ENCODE data around the gene ATXN2. TPM values are rescaled to one million over a fixed set of nuclear protein-coding genes. Genes with fewer than 3 reads are reported as not detected.
"Not testable (repeated sequence)": the region's sequence is repeated elsewhere in the genome, so short reads cannot be mapped to it uniquely, and the experiment has no call there.

ATXN2 gene
- total RNA-seq, 2 experiments from 2014 or later: 36.8 to 37.8 TPM

DNA sequence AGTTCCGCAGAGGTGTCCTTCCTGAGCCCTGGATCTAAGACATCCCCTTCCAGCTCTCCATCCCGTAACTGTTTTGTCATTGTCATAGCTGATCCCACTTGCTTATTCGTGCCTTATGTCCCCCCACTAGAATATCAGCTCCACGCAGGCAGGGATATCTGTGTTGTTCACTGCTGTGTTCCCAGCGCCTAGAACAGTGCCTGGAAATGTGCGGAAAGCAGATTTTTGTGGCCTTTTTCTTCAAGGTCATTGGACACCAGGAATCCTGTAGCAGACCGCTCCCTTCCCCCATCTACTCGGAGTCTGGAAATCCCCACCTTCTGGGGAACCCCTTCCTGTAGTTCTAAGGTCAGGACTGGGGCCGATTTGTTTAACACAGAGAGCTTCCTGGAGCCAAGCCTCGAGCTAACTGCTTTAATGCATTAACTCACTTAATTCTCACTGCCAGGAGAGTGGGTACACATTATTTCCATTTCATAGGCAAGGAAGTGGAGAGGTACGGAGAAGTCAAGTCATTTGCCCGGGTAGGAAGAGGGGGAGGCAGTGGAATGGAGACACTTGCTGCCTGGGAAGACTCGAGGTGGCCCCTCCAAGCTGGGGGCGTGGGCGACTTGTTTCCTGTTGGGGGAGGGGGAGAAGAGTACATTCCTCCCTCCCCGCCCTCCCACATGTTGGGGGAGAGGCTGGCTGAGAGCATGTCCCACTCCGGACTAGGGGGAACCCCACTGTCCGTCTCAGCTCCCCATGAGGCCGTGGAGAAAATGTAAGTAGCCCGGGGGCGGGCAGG lies 194.6 kb downstream of the ATXN2 start:
- H3K4me3 Mint-ChIP-seq: peak overlapping the region; percentile 76
- H3K9me3 Mint-ChIP-seq (ENCODE audit: insufficient read depth): no peaks in the 10 kb centered on the region
- ATAC-seq (peak; percentile 0), DNase-seq (peak; percentile 62)
- CTCF ChIA-PET: interaction anchor here (0.7 to 24.7 kb wide), 13 partner anchors 8 to 125 kb away, joined by 3 to 1088 read pairs (median 4); no protein-coding TSS in a partner anchor
- H3K4me1 Mint-ChIP-seq (ENCODE audit: low read depth): peaks cover 52% of the 10 kb centered on the region
- peaks cover 25% of the 10 kb centered on the region for H3K36me3 Mint-ChIP-seq (ENCODE audit: low read depth)
- peak overlapping the region; percentile 90 for H3K27ac Mint-ChIP-seq
- H3K27me3 Mint-ChIP-seq (ENCODE audit: low read depth): no peaks in the 10 kb centered on the region
- POLR2A ChIA-PET: interaction anchor here (0.7 to 2.4 kb wide), 11 partner anchors 20 to 1066 kb away, joined by 3 to 17 read pairs (median 4); partner anchors contain the start of genes ACAD10 and BRAP

- H3K4me1 Mint-ChIP-seq (ENCODE audit: low read depth): peaks cover 47% of the 10 kb centered on the region
- not testable (repeated sequence) for H3K9me3 Mint-ChIP-seq (ENCODE audit: insufficient read depth)
These were observed 196.7 kb downstream of the ATXN2 start for GRCh38 chr12:111402490-111402824.

More at GRCh38 chr12:111402490-111402824, 196.7 kb downstream of the ATXN2 start:
- peaks cover 12% of the 10 kb centered on the region for H3K36me3 Mint-ChIP-seq (ENCODE audit: low read depth)
- H3K27ac Mint-ChIP-seq; ATAC-seq; DNase-seq; H3K4me3 Mint-ChIP-seq; H3K27me3 Mint-ChIP-seq (ENCODE audit: low read depth): not testable (repeated sequence)
- ChIA-PET POLR2A (interaction anchor here (0.9 to 1.0 kb wide), 2 partner anchors 32 to 283 kb away, joined by 3 to 4 read pairs; partner anchors contain the start of genes ACAD10 and BRAP), CTCF (interaction anchor here (1.3 to 24.7 kb wide), 3 partner anchors 11 to 127 kb away, joined by 4 to 1088 read pairs (median 5); no protein-coding TSS in a partner anchor)

Other genes with a start within 250 kb of the ATXN2 start
- 1 to 10 TPM; 1.1 to 1.7 TPM for gene PHETA1, start 230.2 kb downstream of the ATXN2 start, total RNA-seq
- 10 to 100 TPM; 49.9 to 50.9 TPM for gene SH2B3, start 193.4 kb downstream of the ATXN2 start, total RNA-seq
- 10 to 100 TPM; 19.6 to 20.4 TPM for gene BRAP, start 86.6 kb upstream of the ATXN2 start, total RNA-seq
- gene ACAD10, start 86.7 kb upstream of the ATXN2 start, total RNA-seq: 10 to 100 TPM; 24.9 to 27.3 TPM
- under 1 TPM; 0.29 to 0.31 TPM for gene ALDH2, start 167.6 kb upstream of the ATXN2 start, total RNA-seq
- gene MAPKAPK5, start 242.9 kb upstream of the ATXN2 start, total RNA-seq: 10 to 100 TPM; 49.5 to 59.9 TPM

Data from activated CD8-positive, alpha-beta T cell treated with anti-CD3 and anti-CD28 coated beads, Interleukin-2, amount 10 ng/mL, durations not matched to agents 7 days and 5 days (primary cell).